B cell (primary cell): Measurements from ENCODE around the gene TPST2. TPM values are rescaled to one million over a fixed set of nuclear protein-coding genes. Genes with fewer than 3 reads are reported as not detected.

Source experiments
- ATAC-seq: fragments of 200-7000 bp; cut with Tn5 transposase; one replicate; pipeline ENCODE4 v1.10.0; 2021; ENCODE audit warnings: low read depth, mild to moderate bottlenecking, moderate number of reproducible peaks, moderate library complexity
- CTCF ChIA-PET: fragments of 350-600 bp; sonication (Branson Sonifier 250); formaldehyde crosslinking; loops from one replicate; lab custom pipeline; 2021; ENCODE audit warnings: antibody characterized with exemption, inconsistent platforms; lab: Charles Lee
- POLR2A ChIA-PET: fragments of 350-600 bp; sonication (Branson Sonifier 250); formaldehyde crosslinking; loops from one replicate; lab custom pipeline; 2021; ENCODE audit warnings: antibody characterized with exemption; lab: Charles Lee
- DNase-seq: peaks from one replicate; pipeline ENCODE4 v3.0.0; 2013
- H2AFZ ChIP-seq: 2 replicates; pipeline ENCODE4 v1.6.1; 2012; ENCODE audit warnings: mild to moderate bottlenecking, low read depth, low read length; ENCODE audit not compliant: insufficient read depth, poor library complexity, severe bottlenecking
- H3K27ac ChIP-seq, 2 donors: 1 replicate in 1 of 2; 2 replicates in 1 of 2; pipeline ENCODE4 v1.5.1; 2012 to 2013; ENCODE audit warnings: low read length in 2 of 2, mild to moderate bottlenecking in 2 of 2, moderate library complexity in 1 of 2
- H3K27me3 ChIP-seq, 4 experiments: fragments of 200-600 bp in 1 of 4; sonication (generic) in 1 of 4; replicated peaks in 1 of 4; 1 replicate in 2 of 4; 2 replicates in 2 of 4; pipeline versions ENCODE4 v1.6.1 to v1.7.0; 2013 to 2016; ENCODE audit warnings: low read length in 3 of 4, mild to moderate bottlenecking in 2 of 4, mixed read lengths in 1 of 4, moderate library complexity in 1 of 4; ENCODE audit not compliant: insufficient read depth in 4 of 4, control insufficient read depth in 3 of 4; ENCODE audit errors: control extremely low read depth in 1 of 4
- H3K36me3 ChIP-seq, 2 experiments: replicated peaks in 1 of 2; 1 replicate in 1 of 2; 2 replicates in 1 of 2; pipeline versions ENCODE4 v1.6.1 to v1.7.1; 2013; ENCODE audit warnings: low read length in 1 of 2; ENCODE audit not compliant: insufficient read depth in 2 of 2, control insufficient read depth in 1 of 2; ENCODE audit errors: control extremely low read depth in 1 of 2, extremely low read depth in 1 of 2
- H3K4me1 ChIP-seq, 2 donors: fragments of 200-600 bp in 1 of 2; sonication (generic) in 1 of 2; 1 replicate in 1 of 2; 2 replicates in 1 of 2; pipeline versions ENCODE4 v1.5.1 to v1.6.1; 2013 to 2017; ENCODE audit warnings: low read length in 2 of 2; ENCODE audit not compliant: control insufficient read depth in 2 of 2, insufficient read depth in 2 of 2
- H3K4me2 ChIP-seq: replicated peaks from 2 replicates; pipeline ENCODE3; 2012; ENCODE audit warnings: mild to moderate bottlenecking, low read depth, low read length; ENCODE audit not compliant: poor library complexity, severe bottlenecking
- H3K4me3 ChIP-seq, 5 experiments: fragments of 200-600 bp in 1 of 5; sonication (generic) in 1 of 5; 1 replicate in 3 of 5; 2 replicates in 2 of 5; pipeline versions ENCODE4 v1.5.1 to v1.7.0; 2011 to 2016; ENCODE audit warnings: low read length in 4 of 5, mild to moderate bottlenecking in 4 of 5, low read depth in 2 of 5, control low read depth in 1 of 5, moderate library complexity in 1 of 5; ENCODE audit not compliant: insufficient read depth in 1 of 5; ENCODE audit errors: control extremely low read depth in 1 of 5, extremely low read depth in 1 of 5
- H3K79me2 ChIP-seq: fragments of 200-600 bp; sonication (generic); one replicate; pipeline ENCODE4 v1.6.0; 2016; ENCODE audit warnings: low read length; ENCODE audit not compliant: control insufficient read depth, insufficient read depth
- H3K9ac ChIP-seq: fragments of 200-600 bp; sonication (generic); 2 replicates; pipeline ENCODE4 v1.6.1; 2017; ENCODE audit warnings: mild to moderate bottlenecking, low read length, moderate library complexity
- H3K9me3 ChIP-seq, 3 donors: one replicate each; pipeline versions ENCODE4 v1.6.1 to v1.7.1; 2013; ENCODE audit warnings: low read length in 2 of 3; ENCODE audit not compliant: control insufficient read depth in 2 of 3, insufficient read depth in 1 of 3; ENCODE audit errors: control extremely low read depth in 1 of 3
- H4K20me1 ChIP-seq: 2 replicates; pipeline ENCODE4 v1.6.0; 2012; ENCODE audit warnings: mild to moderate bottlenecking, low read length; ENCODE audit not compliant: insufficient read depth, control insufficient read depth, poor library complexity, severe bottlenecking
- H3K27ac Mint-ChIP-seq: one replicate; pipeline ENCODE4 v1.8.0; 2021; ENCODE audit warnings: mixed read lengths
- H3K27me3 Mint-ChIP-seq: one replicate; pipeline ENCODE4 v1.8.0; 2021; ENCODE audit warnings: mixed read lengths
- H3K4me1 Mint-ChIP-seq: one replicate; pipeline ENCODE4 v1.8.0; 2021; ENCODE audit warnings: mixed read lengths
- H3K4me3 Mint-ChIP-seq: one replicate; pipeline ENCODE4 v1.8.0; 2021; ENCODE audit warnings: mixed read lengths
- H3K9me3 Mint-ChIP-seq: one replicate; pipeline ENCODE4 v1.8.0; 2022; ENCODE audit warnings: mixed read lengths; ENCODE audit not compliant: insufficient read depth
- CTCF ChIP-seq: fragments of 200-600 bp; IDR thresholded peaks from one replicate; pipeline ENCODE4 v1.8.0; 2022; ENCODE audit warnings: antibody characterized with exemption, mild to moderate bottlenecking
- EZH2 ChIP-seq: IDR thresholded peaks from 2 replicates; pipeline ENCODE4 v1.6.1; 2012; ENCODE audit warnings: borderline replicate concordance, low read depth, mild to moderate bottlenecking, moderate library complexity, low read length; ENCODE audit not compliant: insufficient read depth, poor library complexity, severe bottlenecking
- WGBS: methylation state at CpG from one replicate; pipeline ENCODE4 v1.1.5; 2013; ENCODE audit warnings: missing lambda C conversion rate; ENCODE audit not compliant: insufficient coverage; 5-methylcytosine and 5-hydroxymethylcytosine counted together
- intact Hi-C: fragments of 100-400 bp; cut with micrococcal nuclease; formaldehyde crosslinking; loops from one replicate; pipeline ENCODE4 v1.10.0; 2022
- polyA plus RNA-seq: library from polyadenylated mRNA; depleted of rRNA; stranded (reverse); fragments of >200 nt; gene quantifications from 2 replicates; pipeline ENCODE4 v1.2.3, GENCODE V29; 2012
- total RNA-seq, 2 donors: library from RNA; stranded (reverse); fragments of 120-200 nt in 1 of 2; gene quantifications; 1 replicate in 1 of 2; 2 replicates in 1 of 2; pipeline versions ENCODE4 v1.2.3 to v1.2.4, GENCODE V29; 2013 to 2022

The TPST2 gene
- total and polyA plus RNA-seq, 2 donors (not counting 1 experiment from before 2014, with no cell fraction given), result 16.6 to 43.1 TPM

DNA sequence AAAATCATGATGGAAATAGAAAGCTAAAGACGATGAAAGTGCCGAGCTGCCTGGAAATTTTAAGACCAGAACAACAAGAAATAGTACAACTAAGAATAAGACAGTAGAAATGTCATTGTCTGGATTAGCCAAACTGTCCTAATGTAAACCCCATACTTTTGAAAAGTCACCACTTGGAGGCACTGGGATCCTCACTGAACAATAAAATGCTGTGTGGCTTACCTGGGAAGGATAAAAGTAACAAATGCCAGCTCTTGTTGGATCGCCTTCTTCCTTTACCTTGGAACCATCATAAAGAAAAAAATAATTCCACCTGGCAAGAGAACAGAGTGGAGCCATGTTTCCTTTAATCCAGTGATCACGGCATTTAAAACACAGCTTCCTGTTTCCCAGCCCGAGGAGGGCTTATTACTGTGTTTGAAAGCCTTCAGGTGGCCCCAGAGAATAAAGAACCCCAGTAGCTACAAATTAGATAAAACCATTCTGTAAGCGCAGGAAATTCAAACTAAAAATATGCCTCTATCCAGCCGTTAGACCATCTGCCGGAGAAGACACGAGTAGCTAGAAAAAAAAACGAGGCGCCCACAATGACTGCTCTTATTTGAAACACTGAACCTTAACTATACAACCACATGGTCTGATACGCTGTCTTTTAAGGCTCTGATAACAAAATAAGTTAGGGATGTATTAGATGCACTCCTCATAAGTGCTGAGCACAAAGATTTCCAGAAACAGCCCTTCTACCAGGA lies 110.7 kb downstream of the TPST2 start:
- POLR2A ChIA-PET, result interaction anchor here (0.6 kb wide), 1 partner anchor 111 kb away, joined by 3 read pairs; the partner anchor contains the start of gene TPST2
- Histone ChIP-seq H3K9ac (peak overlapping the region; percentile 50), H3K4me1 (peaks cover 46 to 53% of the 10 kb centered on the region in 2 donors), H3K9me3 (no peaks in the 10 kb centered on the region), H3K27ac (peak overlapping the region; percentile 50 to 72), H4K20me1 (no peaks in the 10 kb centered on the region), H3K4me3 (peak overlapping the region; percentile 31 to 55 (median 44)), H3K36me3 (peaks cover 0 to 27% of the 10 kb centered on the region in 2 experiments), H3K79me2 (peaks cover 75% of the 10 kb centered on the region), H3K4me2 (peak overlapping the region; percentile 68), H2AFZ (peak overlapping the region; percentile 64), H3K27me3 (no peaks in the 10 kb centered on the region)
- CTCF ChIA-PET, result interaction anchor here (0.6 to 1.6 kb wide), 8 partner anchors 17 to 111 kb away, joined by 3 to 5 read pairs (median 4); no protein-coding TSS in a partner anchor
- intact Hi-C loops, result no loop called here
- no peak for DNase-seq
- WGBS, result 2% methylated on average over 6 of the region's 12 CpGs
- Mint-ChIP-seq H3K27ac (peak overlapping the region; percentile 82), H3K27me3 (no peaks in the 10 kb centered on the region), H3K4me3 (peak overlapping the region; percentile 75), H3K9me3 (no peaks in the 10 kb centered on the region), H3K4me1 (peaks cover 63% of the 10 kb centered on the region)
- ATAC-seq, result no peak
- TF ChIP-seq CTCF, result no peak
- no peak for TF ChIP-seq EZH2

DNA sequence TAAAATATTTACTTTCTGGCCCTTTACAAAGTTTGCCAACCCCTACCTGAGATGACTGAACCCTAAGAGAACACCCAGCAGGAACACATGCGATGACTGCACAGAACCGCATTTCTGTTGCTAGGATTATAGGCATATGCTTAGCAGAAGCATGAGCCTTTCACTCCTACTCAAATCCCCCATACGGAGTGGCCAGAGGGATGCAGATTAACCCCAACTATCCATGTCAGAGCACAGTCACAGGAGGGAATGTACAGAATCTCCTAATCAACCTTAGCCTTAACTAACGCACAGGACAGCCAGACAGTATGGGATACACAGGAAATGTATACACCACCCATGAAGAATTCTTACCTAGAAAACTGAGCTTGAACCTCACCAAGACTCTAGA lies 112.6 kb downstream of the TPST2 start:
- Mint-ChIP-seq H3K9me3 (no peaks in the 10 kb centered on the region), H3K4me3 (no peak overlapping the region), H3K27ac (peak overlapping the region; percentile 2), H3K4me1 (peaks cover 47% of the 10 kb centered on the region), H3K27me3 (no peaks in the 10 kb centered on the region)
- WGBS, result 22% methylated on average over 3 of the region's 4 CpGs
- Histone ChIP-seq H3K27ac (no peak overlapping the region), H3K36me3 (peaks cover 0 to 43% of the 10 kb centered on the region in 2 experiments), H3K79me2 (peaks cover 80% of the 10 kb centered on the region), H3K9me3 (no peaks in the 10 kb centered on the region), H4K20me1 (no peaks in the 10 kb centered on the region), H3K4me1 (peaks cover 36 to 40% of the 10 kb centered on the region in 2 donors), H3K9ac (no peak overlapping the region), H2AFZ (no peak overlapping the region), H3K4me3 (no peak overlapping the region), H3K4me2 (no peak overlapping the region), H3K27me3 (no peaks in the 10 kb centered on the region)
- POLR2A ChIA-PET, result no interaction called here
- intact Hi-C loops, result no loop called here
- no peak for DNase-seq
- CTCF ChIA-PET, result no interaction called here
- no peak for ATAC-seq
- TF ChIP-seq EZH2 (no peak), CTCF (no peak)
